ENCODE results near the gene B3GNT3. TPM values are rescaled to one million over a fixed set of nuclear protein-coding genes. Genes with fewer than 3 reads are reported as not detected.

Gene B3GNT3
- total and polyA plus RNA-seq, 9 of the 15 experiments (the other 6 are each of a cell fraction or from before 2014, with no cell fraction given) = 0.06 to 0.11 (median 0.07) TPM; not detected in 6

DNA sequence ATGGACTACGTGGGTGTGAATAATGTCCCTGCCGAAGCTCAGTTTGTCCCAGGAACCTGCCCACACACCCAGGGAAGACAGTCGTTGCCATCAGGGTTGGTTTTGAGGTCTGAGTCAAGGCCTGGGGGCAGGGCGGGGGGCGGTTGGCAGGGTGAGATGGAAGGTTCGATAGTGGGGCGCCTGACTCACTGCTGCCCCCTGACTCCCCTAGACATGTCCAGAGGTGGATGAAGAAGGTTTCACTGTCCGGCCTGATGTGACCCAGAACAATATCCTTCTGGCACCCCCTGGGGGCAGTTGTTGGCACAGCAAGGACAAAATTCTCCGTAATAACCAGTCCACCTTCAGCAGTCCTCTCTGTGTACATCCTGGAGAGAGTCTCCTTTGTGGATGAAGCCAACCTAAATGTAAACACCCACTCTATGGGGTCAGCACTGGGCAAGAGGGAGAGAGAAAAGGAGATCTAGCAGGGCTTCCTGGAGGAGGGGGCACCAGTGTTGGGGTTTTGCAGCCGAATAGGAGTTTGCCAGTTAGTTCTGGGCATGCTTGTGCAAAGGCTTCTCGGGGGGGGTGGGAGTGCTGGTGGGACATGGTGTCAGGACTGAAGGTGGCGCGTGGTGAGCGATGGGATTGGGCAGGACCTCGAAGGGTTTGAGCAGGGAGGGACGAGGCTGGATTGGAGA, 19.6 kb upstream of the B3GNT3 start (continued):
- TF ChIP-seq, protein P1, sequence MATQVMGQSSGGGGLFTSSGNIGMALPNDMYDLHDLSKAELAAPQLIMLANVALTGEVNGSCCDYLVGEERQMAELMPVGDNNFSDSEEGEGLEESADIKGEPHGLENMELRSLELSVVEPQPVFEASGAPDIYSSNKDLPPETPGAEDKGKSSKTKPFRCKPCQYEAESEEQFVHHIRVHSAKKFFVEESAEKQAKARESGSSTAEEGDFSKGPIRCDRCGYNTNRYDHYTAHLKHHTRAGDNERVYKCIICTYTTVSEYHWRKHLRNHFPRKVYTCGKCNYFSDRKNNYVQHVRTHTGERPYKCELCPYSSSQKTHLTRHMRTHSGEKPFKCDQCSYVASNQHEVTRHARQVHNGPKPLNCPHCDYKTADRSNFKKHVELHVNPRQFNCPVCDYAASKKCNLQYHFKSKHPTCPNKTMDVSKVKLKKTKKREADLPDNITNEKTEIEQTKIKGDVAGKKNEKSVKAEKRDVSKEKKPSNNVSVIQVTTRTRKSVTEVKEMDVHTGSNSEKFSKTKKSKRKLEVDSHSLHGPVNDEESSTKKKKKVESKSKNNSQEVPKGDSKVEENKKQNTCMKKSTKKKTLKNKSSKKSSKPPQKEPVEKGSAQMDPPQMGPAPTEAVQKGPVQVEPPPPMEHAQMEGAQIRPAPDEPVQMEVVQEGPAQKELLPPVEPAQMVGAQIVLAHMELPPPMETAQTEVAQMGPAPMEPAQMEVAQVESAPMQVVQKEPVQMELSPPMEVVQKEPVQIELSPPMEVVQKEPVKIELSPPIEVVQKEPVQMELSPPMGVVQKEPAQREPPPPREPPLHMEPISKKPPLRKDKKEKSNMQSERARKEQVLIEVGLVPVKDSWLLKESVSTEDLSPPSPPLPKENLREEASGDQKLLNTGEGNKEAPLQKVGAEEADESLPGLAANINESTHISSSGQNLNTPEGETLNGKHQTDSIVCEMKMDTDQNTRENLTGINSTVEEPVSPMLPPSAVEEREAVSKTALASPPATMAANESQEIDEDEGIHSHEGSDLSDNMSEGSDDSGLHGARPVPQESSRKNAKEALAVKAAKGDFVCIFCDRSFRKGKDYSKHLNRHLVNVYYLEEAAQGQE (IDR thresholded peaks at IDR 0.05; ENCODE audit: borderline replicate concordance) = peak; percentile 87
- TF ChIP-seq, protein P1 (CRISPR knock-in tag; IDR thresholded peaks at IDR 0.05; ENCODE audit: low read depth) = no peak

Data from K562 (cell line).